Karpas-422 (cell line): Measurements from ENCODE around the gene ANKRD63. TPM values are rescaled to one million over a fixed set of nuclear protein-coding genes. Genes with fewer than 3 reads are reported as not detected.

Experiments used
- DNase-seq: peaks from one replicate; pipeline ENCODE4 v3.0.0-alpha.2; 2015
- H2AFZ ChIP-seq: fragments of 200-600 bp; sonication (generic); 2 replicates; pipeline ENCODE4 v1.6.1; 2014; ENCODE audit warnings: antibody characterized with exemption, low read length, mixed read lengths
- H3K27ac ChIP-seq: fragments of 200-600 bp; sonication (generic); 2 replicates; pipeline ENCODE4 v1.5.1; 2014; ENCODE audit warnings: mild to moderate bottlenecking, low read length, moderate library complexity
- H3K27me3 ChIP-seq: fragments of 200-600 bp; sonication (generic); 2 replicates; pipeline ENCODE4 v1.6.1; 2014; ENCODE audit warnings: low read length, mixed read lengths
- H3K36me3 ChIP-seq: fragments of 200-600 bp; sonication (generic); 2 replicates; pipeline ENCODE4 v1.6.1; 2014; ENCODE audit warnings: low read length, mixed read lengths; ENCODE audit not compliant: insufficient read depth
- H3K4me1 ChIP-seq: fragments of 200-600 bp; sonication (generic); 2 replicates; pipeline ENCODE4 v1.6.1; 2014; ENCODE audit warnings: mild to moderate bottlenecking, low read length, mixed read lengths
- H3K4me2 ChIP-seq: fragments of 200-600 bp; sonication (generic); 2 replicates; pipeline ENCODE4 v1.6.1; 2014; ENCODE audit warnings: low read length, low read depth, mild to moderate bottlenecking; ENCODE audit not compliant: poor library complexity, severe bottlenecking
- H3K4me3 ChIP-seq: fragments of 200-600 bp; sonication (generic); 2 replicates; pipeline ENCODE4 v1.5.1; 2014; ENCODE audit warnings: mild to moderate bottlenecking, antibody characterized with exemption, low read length, mixed read lengths
- H3K79me2 ChIP-seq: fragments of 200-600 bp; sonication (generic); 2 replicates; pipeline ENCODE4 v1.6.1; 2014; ENCODE audit warnings: mild to moderate bottlenecking, low read length, mixed read lengths
- H3K9ac ChIP-seq: fragments of 200-600 bp; sonication (generic); 2 replicates; pipeline ENCODE4 v1.6.0; 2014; ENCODE audit warnings: low read length
- H3K9me2 ChIP-seq: fragments of 200-600 bp; sonication (generic), shearing (Covaris generic); replicated peaks from 2 replicates; pipeline ENCODE4 v1.6.0; 2014; ENCODE audit warnings: mild to moderate bottlenecking, low read length, moderate library complexity; ENCODE audit not compliant: insufficient read depth
- H3K9me3 ChIP-seq: fragments of 300-700, 200-600 bp; sonication (generic); 2 replicates; pipeline ENCODE4 v1.6.1; 2014; ENCODE audit warnings: low read length, mixed read lengths
- H4K20me1 ChIP-seq: fragments of 200-600 bp; sonication (generic); 2 replicates; pipeline ENCODE4 v1.6.1; 2014; ENCODE audit warnings: mild to moderate bottlenecking, antibody characterized with exemption, low read length, low read depth; ENCODE audit not compliant: insufficient read depth
- total RNA-seq: library from RNA; depleted of rRNA; stranded (reverse); fragments of >200 nt; shearing (Covaris generic); gene quantifications from 2 replicates; pipeline ENCODE4 v1.2.3, GENCODE V29; 2014; ENCODE audit warnings: low replicate concordance

Gene ANKRD63
- total RNA-seq, 1 experiment from 2014 or later, result not detected

DNA sequence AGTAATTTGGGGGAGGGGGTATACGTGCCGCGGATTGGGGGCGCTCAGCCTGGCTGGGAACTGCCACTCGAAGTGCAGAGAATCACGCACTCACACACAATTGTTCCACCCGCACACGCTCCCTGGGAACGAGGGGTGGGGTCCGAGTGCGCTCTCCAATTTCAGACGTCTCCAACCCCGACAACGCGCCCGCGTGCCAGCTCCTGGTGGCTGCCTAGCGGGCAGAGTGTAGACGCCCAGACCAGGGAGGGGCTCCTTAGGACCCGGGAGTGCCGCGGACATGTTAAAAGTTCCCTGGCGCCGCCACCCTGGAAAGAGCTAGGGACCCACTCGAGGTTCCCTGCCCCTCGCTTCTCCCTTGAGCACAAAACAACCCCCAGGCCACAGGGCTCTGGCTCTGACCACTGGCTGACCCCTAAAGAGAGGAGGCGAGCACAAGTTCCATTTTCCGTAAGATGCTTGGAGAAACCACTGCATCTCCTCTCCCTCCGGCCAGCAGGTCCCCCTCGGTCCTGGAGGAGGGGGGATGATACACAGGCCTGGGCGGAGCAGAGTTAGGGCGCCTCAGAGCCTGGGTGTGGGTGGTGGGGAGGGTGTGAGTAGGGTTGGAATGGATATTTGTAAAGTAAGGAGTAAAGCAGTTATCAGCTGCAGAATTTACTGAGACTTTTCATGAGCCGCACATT lies 894 bp upstream of the ANKRD63 start:
- Histone ChIP-seq H3K4me3 (no peak overlapping the region), H3K4me1 (peaks cover 6% of the 10 kb centered on the region), H2AFZ (no peak overlapping the region), H3K27me3 (no peaks in the 10 kb centered on the region), H3K27ac (no peak overlapping the region), H3K36me3 (no peaks in the 10 kb centered on the region), H4K20me1 (no peaks in the 10 kb centered on the region), H3K9ac (no peak overlapping the region), H3K4me2 (no peak overlapping the region), H3K9me2 (no peaks in the 10 kb centered on the region), H3K9me3 (no peaks in the 10 kb centered on the region), H3K79me2 (no peaks in the 10 kb centered on the region)
- no peak for DNase-seq

DNA sequence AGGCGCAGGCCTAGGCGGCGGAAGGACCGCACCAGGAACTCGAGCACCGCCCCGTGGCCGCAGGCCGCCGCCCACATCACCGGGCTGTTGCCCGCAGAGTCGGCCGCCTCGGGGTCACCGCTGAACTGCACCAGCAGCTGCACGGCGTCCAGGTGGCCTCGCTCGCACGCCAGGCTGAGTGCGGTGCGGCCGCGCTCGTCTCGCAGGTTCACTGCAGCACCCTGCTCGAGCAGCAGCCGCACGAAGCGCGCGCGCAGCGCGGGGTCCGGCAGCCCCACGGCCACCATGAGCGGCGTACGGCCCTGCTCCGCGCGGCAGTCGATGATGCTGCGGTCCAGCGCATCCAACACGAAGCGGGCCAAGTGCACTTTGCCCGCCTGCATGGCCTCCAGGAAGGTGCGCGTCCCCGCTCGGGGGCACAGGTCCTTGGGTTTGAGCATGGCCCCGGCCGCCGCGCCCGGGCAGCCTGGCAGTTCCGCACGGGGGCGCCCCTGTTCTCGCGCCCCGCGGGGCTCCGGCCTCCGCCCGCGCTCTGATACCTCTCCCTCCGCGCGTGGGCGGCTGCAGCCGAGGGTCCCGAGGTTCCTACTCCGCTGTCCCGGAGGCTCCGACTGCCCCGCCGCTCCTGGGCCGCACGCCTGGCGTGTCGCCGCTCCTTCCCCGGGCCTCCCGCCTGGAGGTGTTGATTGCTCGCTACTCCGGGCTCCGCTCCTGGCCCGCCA lies 556 bp downstream of the ANKRD63 start:
- peak overlapping the region; percentile 54; the same call in 1 of the 2 replicates for H3K4me3 ChIP-seq

DNA sequence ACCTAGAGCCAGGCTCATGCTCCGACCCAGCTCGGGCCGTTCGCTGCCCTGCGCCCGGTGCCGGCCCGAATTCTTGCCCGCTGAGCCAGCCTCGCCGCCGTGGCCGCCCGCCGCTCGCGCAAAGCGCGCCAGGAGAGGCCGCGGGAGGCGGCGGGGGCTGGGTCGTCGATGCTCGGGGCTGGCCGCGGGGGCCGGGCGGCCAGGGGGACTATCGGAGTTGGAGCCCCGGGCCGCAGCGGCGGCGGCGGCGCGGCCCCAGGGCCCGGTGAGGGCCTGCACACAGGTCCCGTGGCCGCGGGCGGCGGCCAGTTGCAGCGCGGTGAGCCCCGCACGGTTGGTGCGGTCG lies 1.1 kb downstream of the ANKRD63 start:
- no peak overlapping the region for H3K9ac ChIP-seq
- H3K4me2 ChIP-seq, result no peak overlapping the region
- no peaks in the 10 kb centered on the region for H3K27me3 ChIP-seq
- H3K79me2 ChIP-seq, result no peaks in the 10 kb centered on the region
- H4K20me1 ChIP-seq, result no peaks in the 10 kb centered on the region
- no peaks in the 10 kb centered on the region for H3K36me3 ChIP-seq
- no peaks in the 10 kb centered on the region for H3K9me2 ChIP-seq
- no peaks in the 10 kb centered on the region for H3K9me3 ChIP-seq
- H3K4me3 ChIP-seq, result no peak overlapping the region
- H3K4me1 ChIP-seq, result peaks cover 26% of the 10 kb centered on the region
- H2AFZ ChIP-seq, result no peak overlapping the region
- no peak for DNase-seq
- no peak overlapping the region for H3K27ac ChIP-seq

More for the DNA sequence above, 556 bp downstream of the ANKRD63 start:
- Histone ChIP-seq H3K9ac (peak overlapping the region; percentile 33; the same call in 1 of the 2 replicates), H3K4me1 (peaks cover 20% of the 10 kb centered on the region), H3K79me2 (no peaks in the 10 kb centered on the region), H2AFZ (peak overlapping the region; percentile 43; the same call in 1 of the 2 replicates), H4K20me1 (no peaks in the 10 kb centered on the region), H3K27me3 (no peaks in the 10 kb centered on the region), H3K9me2 (no peaks in the 10 kb centered on the region), H3K4me2 (peak overlapping the region; percentile 53), H3K27ac (no peak overlapping the region), H3K36me3 (no peaks in the 10 kb centered on the region), H3K9me3 (no peaks in the 10 kb centered on the region)
- DNase-seq, result peak; percentile 60

DNA sequence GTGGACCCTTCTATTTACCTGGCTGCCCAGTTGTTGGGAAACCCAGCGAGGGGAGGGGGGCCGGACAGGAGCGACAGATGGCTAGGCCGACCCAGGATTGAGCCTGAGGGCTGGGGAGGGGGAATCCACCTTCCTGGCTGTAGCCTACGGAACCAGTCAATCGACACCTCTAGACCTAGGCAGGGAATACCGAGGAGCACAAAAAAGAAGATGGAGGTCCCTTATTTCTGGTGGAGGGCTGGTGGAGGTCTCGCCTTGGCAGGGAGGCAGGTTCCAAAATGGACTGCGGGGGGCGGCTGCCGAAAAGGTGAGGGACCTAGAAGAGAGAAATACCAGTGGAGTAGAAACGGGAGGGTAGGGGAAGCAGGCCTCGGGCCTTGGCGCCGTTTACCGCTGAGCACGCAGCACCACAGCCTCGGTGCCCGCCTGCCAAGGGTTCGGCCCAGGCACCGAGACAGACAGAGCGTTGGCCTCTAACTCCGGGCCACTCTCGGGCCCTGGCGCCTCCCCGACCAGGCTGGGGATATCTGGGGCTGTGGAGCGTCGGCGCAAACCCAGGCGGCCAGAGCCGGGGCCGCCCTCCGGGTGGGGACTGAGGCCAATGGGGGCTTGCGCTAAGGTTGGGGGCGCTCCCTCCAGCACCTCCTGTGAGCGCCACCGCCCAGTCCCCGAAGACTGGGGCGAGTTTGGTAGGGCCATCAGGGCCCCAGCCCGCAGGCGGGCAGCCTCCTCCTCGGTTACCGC lies 1.6 kb downstream of the ANKRD63 start:
- H3K9me3 ChIP-seq, result no peaks in the 10 kb centered on the region
- H3K27me3 ChIP-seq, result no peaks in the 10 kb centered on the region

DNA sequence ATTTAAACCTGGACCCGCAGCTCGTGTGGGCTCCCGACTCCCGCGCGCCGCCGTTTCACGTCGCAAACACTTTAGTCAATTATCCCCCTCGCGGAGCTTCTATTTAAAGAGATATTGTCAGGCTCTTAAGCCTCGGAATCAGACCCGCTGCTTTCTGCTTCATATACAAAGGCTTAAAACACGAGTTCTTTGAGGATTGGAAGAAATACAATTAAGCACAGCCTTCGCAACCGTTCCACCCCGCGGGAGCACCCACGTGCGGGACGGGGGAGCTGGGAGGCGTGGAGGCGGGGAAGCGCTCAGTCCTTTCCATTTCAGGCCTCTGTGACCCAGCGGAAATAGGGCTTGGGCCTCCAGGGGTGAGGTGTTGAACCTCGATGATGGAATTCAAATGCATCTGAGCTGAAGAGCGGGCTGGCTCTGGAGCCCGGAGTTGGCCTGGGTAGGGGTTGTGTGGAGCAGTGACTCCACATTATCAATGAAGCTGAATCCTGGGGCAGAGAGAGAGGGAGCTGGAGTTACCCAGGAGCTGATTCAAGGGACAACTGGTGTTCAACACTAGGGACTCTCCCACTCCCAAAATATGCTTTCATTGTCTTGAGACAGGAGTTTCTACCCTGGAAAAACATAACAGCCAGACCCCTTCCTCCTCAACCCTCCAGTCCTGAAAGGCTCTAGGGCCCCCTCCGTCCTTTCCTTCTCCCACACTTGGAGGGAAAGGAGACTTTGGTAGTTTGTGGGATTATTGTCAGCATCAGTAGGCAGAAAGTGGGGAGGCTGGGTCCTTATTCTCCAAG lies 2.4 kb downstream of the ANKRD63 start:
- H3K9me2 ChIP-seq, result no peaks in the 10 kb centered on the region
- no peaks in the 10 kb centered on the region for H3K27me3 ChIP-seq
- H4K20me1 ChIP-seq, result no peaks in the 10 kb centered on the region

More for the DNA sequence above, 1.6 kb downstream of the ANKRD63 start:
- H3K36me3 ChIP-seq, result no peaks in the 10 kb centered on the region
- no peaks in the 10 kb centered on the region for H3K79me2 ChIP-seq
- H2AFZ ChIP-seq, result no peak overlapping the region
- no peak overlapping the region for H3K4me2 ChIP-seq
- no peaks in the 10 kb centered on the region for H3K9me2 ChIP-seq
- H4K20me1 ChIP-seq, result no peaks in the 10 kb centered on the region
- H3K4me3 ChIP-seq, result no peak overlapping the region
- no peak for DNase-seq
- H3K27ac ChIP-seq, result no peak overlapping the region
- H3K9ac ChIP-seq, result no peak overlapping the region
- H3K4me1 ChIP-seq, result peaks cover 31% of the 10 kb centered on the region

DNA sequence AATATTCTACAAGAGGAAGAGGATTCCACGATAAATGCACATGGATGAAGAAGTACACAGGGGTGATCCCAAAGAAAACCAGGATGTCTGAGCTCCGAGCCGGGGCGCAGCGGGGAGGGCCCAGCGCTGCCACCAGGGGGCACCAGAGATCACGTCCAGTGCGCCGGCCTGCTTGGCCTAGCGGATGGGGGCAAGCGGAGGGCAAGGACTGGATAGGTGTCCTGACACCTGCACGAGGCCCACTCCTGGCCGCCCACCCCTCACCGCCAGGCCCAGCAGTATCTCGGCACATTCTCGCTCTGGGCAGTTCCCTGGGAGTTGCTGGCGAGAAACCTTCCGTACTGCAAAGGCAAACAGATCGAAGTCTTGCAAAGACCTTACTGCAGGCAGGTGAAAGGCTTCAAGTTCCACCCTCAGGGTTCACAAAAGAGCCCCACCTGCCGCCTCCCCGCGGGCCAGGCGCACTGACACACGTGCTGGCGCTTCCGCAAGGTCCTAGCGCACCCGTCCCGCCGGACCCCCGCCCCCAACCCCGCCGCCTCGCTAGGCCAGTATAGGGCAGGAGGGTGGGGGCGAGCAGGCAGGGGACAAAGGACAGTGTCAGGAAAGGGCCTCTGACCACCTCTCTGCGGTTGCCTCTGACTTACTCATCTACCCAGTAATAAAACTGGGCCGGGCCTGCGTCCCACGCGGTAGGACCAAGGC lies 3.3 kb downstream of the ANKRD63 start:
- Histone ChIP-seq H3K27ac (no peak overlapping the region), H3K4me3 (no peak overlapping the region), H3K36me3 (no peaks in the 10 kb centered on the region), H3K9ac (no peak overlapping the region), H3K27me3 (no peaks in the 10 kb centered on the region), H3K9me2 (no peaks in the 10 kb centered on the region), H2AFZ (no peak overlapping the region), H3K79me2 (no peaks in the 10 kb centered on the region), H4K20me1 (no peaks in the 10 kb centered on the region), H3K4me1 (peaks cover 34% of the 10 kb centered on the region), H3K9me3 (no peaks in the 10 kb centered on the region), H3K4me2 (no peak overlapping the region)
- DNase-seq, result peak; percentile 83

More for the DNA sequence above, 2.4 kb downstream of the ANKRD63 start:
- no peak overlapping the region for H3K9ac ChIP-seq
- no peaks in the 10 kb centered on the region for H3K79me2 ChIP-seq
- H3K4me3 ChIP-seq, result no peak overlapping the region
- no peaks in the 10 kb centered on the region for H3K36me3 ChIP-seq
- H3K4me2 ChIP-seq, result no peak overlapping the region
- DNase-seq, result no peak
- peaks cover 34% of the 10 kb centered on the region for H3K4me1 ChIP-seq
- H3K27ac ChIP-seq, result no peak overlapping the region
- no peaks in the 10 kb centered on the region for H3K9me3 ChIP-seq
- no peak overlapping the region for H2AFZ ChIP-seq

DNA sequence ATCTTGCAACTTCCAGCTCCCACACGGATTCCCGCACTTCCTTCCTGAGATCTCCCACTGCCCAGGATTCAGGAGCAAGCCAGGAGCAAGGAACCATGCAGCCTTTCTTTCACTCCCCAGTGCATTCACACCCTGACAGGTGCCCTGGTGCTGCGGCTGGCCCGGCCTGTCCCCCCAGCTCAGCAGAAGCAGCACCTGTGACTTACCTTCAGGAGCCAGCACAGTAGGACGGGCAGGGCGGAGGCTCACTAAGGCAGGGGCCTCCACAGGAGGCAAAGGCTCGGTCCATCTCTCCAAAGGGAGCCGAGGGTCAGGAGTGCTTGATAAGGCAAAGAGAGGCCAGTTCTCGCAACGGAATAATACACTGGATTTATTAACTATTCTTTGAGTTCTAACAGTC lies 4.8 kb downstream of the ANKRD63 start:
- DNase-seq, result no peak
- Histone ChIP-seq H4K20me1 (no peaks in the 10 kb centered on the region), H3K27me3 (no peaks in the 10 kb centered on the region), H3K36me3 (no peaks in the 10 kb centered on the region), H3K9me2 (no peaks in the 10 kb centered on the region), H3K4me1 (peaks cover 34% of the 10 kb centered on the region), H3K9me3 (no peaks in the 10 kb centered on the region), H3K4me3 (peak overlapping the region; percentile 49), H3K4me2 (peak overlapping the region; percentile 71), H3K79me2 (no peaks in the 10 kb centered on the region), H3K27ac (no peak overlapping the region), H3K9ac (peak overlapping the region; percentile 35), H2AFZ (no peak overlapping the region)
